Lung microvascular endothelial cell (primary cell): ENCODE results near the gene GATAD2B. TPM values are rescaled to one million over a fixed set of nuclear protein-coding genes. Genes with fewer than 3 reads are reported as not detected.
"Not testable (repeated sequence)": the region's sequence is repeated elsewhere in the genome, so short reads cannot be mapped to it uniquely, and the experiment has no call there.

Experiments
- DNase-seq, 2 donors: peaks; one replicate each; pipeline versions ENCODE4 v3.0.0 to v3.0.0-alpha.2; 2010; ENCODE audit warnings: low read depth in 2 of 2
- total RNA-seq: library from RNA; depleted of rRNA; stranded (reverse); fragments of >200 nt; gene quantifications from 2 replicates; pipeline ENCODE4 v1.2.1, GENCODE V29; 2014

Gene GATAD2B
- total RNA-seq, 1 donor from 2014 or later: 4.2 TPM

GRCh38 chr1:153796786-153797659 lies 125.7 kb downstream of the GATAD2B start:
- peak; percentile 73 to 83 for DNase-seq

DNA sequence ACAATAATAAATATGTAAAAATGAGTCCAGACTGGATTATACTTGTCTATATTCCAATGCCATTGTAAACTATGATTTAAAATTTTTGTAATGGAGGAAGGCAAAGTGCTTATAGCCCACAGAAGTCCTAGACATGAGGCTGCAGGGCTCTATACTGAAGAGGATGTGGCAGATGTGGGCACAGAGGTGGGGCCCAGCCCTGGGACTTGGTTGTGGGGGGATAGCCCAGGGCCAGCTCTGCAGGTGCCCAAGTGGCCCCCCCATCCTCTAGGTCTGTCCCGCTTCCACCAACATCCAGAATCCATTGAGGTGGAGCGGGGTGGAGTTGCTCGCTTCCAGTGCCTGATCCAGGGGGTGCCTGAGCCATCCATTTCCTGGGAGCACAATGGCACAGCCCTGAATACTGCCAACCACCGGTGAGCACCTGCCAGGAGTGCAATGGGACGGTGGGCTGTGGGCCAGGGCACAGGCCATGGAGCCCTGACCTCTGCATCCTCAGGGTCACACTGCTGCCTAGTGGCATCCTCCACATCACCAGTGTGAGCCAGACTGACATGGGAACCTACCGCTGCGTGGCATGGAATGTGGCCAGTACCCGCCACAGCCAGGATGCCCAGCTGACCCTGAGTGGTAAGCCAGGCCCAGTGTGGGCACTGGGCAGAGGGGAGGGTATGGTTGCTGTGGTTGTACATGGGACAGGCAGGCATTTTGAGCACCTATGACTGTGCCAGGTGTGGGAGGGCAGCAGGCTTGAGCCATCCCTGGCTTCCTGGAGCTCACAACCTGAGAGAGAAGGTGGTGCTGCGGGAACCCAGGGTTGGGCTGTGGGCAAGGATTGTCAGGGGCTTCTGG lies 126.6 kb downstream of the GATAD2B start:
- no peak for DNase-seq

DNA sequence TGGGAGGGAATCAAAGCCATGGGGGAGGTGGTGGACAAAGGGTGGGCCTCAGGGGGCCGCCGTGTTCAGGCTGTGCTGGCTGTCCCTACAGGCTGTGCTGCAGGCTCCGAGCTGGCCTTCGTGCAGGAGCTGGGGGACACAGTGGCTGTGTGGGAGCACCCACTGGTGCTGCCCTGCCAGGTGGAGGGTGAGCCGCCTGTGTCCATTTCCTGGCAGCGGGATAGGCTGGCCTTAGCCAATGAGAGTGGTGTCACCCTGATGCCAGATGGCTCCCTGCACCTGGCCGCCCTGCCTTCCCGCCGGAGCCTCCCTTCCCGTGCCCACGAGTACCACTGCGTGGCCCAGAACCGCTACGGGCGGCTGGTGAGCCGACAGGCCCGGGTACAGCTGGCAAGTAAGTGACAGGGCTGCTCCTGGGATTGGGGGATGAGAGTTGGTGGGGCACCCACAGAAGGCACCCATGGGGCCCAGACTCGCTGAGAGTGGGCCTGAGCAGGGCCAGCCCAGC lies 127.4 kb downstream of the GATAD2B start:
- DNase-seq: no peak

DNA sequence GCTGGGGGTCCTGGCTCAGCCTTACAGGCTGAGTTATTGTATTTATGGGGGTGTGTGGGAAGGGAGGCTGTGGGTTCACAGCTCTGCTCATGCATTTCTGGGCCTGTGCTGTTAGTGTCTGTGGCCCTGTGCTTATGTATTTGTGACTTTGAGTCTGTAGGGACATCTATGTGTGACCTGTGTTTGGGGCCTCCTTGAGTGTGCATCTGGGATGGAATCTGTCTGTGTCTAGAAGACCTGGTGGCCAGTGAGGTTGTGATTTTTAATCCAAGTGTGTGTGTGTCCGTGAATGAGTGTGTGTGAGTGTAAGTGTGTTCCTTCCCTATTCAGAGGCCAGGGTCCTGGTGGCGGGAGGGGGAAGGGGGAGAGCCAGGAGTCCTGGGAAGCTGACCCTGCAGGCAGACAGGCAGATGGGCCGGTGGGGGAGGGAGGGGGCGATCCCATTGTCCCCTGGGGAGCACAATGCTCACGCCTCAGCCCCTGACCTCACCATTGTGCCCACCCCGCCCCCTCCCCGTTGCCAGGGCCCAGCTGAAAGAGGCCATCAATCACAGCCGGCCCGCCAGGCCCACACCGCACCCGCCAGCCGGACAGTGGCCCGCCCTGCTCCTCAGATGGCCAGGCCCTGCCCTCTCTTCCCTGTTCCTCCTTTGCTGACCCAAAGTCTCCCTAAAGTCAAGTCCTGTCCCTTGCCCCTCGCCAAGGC lies 128.0 kb downstream of the GATAD2B start:
- DNase-seq: no peak

DNA sequence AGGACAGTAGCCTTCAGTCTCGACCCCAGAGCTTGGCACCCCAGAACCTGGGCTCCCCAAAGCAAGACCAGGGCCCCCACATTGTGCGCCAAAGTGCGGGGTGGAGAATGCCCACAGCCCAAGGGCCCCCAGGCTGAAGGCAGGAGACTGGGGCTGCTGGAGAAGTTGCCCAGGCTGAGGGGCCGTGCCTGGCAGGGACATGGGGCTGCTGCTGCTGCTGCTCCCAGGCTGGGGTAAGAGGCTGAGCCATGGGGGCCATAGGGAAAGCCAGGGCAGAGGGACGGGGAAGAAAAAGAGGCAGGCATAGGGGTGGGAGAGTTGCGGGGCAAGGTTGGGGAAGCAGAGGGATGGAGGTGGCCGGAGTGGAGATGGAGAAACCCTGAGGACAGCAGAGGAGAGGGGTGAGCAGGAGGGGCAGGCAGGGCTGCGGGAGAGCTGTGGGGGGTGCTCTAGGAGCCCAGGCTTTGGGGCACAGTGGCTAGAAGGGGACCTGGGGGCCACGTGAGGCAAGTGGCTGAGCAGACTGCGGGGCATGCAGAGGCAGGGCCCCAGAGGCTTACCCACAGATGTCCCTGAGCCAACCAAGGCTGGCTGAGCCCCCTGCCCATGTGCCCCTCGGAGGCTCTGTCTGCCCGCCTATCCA lies 128.7 kb downstream of the GATAD2B start:
- no peak for DNase-seq

- DNase-seq: no peak
Observed at GRCh38 chr1:153793261-153793972, 129.4 kb downstream of the GATAD2B start.

DNA sequence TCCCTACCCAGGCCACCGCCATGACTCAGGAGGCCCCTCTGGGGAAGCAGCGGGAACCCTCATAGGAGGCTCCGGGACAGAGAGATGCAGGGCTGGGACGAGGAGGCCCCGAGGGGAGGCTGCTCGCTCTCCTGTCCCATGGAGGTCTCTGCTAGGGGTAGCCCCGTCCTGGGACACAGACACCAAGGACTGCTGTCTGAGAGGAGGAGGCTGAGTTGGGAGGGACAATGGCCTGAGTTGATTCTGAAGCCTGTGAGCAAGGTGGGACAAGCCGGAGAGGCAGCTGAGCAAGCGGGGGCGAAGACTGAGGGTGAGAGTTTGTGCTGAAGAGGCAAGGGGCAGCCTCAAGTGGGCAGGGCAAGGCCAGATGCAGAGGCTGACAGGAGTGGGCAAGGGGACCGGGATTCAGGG lies 130.1 kb downstream of the GATAD2B start:
- DNase-seq: no peak

- no peak for DNase-seq
Observed at GRCh38 chr1:153791648-153792253, 131.0 kb downstream of the GATAD2B start.

- no peak for DNase-seq
Observed at GRCh38 chr1:153790966-153791647, 131.7 kb downstream of the GATAD2B start.

DNA sequence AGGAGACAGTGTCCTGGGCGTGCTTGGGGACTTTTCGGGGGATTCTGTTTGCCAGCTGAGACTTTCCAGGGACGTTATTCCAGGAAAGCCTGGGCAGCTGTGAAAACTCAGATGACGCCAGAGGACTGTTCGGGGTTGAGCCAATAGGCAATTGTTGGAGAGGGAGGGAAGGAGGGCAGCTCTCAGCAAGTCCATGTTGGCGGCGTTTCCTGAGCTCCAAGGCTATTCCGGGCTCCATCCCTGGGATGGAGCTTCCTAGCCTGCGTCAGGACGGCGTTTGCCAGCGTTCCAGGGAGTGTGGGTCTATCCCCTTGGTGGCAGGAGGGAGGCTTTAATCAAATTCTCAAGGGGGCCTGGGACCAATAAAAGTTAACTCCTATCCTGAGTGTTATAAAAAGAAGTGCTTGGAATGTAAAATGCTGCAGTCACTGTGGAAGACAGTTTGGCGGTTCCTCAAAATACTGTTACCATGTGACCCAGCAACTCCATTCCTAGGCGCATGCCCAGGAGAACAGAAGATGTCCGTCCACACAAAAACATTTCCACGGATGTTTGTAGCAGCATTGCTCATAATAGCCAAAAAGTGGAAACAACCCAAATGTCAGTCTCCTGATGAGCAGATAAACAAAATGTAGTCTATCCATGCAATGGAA lies 132.3 kb downstream of the GATAD2B start:
- peak; percentile 68 to 72 for DNase-seq

- no peak for DNase-seq
Observed at GRCh38 chr1:153789478-153790034, 133.2 kb downstream of the GATAD2B start.

DNA sequence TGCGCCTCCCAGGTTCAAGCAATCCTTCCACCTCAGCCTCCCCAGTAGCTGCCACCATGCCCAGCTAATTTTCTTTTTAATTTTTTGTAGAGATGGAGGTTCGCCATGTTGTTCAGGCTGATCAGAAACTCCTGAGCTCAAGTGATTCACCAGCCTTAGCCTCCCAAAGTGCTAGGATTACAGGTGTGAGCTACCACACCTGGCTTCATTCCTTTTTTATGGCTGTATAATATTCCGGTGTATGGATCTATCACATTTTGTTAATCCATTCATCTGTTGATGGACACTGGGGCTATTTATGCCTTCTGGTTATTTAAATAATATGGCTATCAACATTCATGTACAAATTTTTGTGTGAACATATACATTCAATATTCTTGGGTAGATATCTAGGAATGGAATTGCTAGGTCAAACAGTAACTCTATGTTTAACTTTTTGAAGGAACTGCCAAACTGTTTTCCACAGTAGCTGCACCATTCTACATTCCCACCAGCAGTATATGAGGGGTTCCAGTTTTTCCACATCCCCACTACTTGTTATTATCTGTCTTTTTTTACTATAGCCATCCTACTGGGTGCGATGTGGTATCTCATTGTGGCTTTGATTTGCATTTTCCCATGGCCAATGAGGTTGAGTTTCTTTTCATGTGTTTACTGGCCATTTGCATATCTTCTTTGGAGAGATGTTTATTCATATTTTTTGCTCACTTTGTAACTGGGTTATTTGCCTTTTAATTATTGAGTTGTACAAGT lies 136.6 kb downstream of the GATAD2B start:
- DNase-seq: no peak

- DNase-seq: peak; percentile 92 to 95
Observed at GRCh38 chr1:153783233-153784190, 139.3 kb downstream of the GATAD2B start.

DNA sequence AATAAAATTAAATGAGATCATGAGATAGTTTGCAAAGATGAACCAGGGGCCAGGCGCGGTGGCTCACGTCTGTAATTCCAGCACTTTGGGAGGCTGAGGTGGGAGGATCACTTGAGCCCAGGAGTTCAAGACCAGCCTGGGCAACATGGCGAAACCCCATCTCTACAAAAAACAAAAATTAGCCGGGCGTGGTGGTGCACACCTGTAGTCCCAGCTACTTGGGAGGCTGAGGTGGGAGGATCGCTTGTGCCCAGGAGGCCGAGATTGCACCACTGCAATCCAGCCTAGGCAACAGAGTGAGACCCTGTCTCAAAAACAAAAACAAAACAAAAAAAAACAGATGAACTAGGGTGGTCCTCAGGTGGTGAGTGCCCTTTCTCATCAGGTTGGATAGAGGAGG lies 140.1 kb downstream of the GATAD2B start:
- DNase-seq: not testable (repeated sequence)

GRCh38 chr1:153780551-153780950 lies 142.2 kb downstream of the GATAD2B start:
- no peak for DNase-seq

GRCh38 chr1:153779781-153780541 lies 142.8 kb downstream of the GATAD2B start:
- DNase-seq: peak in 1 of 2 donors; percentile 29
